ENCODE data around the gene GHITM.

Gene GHITM

DNA sequence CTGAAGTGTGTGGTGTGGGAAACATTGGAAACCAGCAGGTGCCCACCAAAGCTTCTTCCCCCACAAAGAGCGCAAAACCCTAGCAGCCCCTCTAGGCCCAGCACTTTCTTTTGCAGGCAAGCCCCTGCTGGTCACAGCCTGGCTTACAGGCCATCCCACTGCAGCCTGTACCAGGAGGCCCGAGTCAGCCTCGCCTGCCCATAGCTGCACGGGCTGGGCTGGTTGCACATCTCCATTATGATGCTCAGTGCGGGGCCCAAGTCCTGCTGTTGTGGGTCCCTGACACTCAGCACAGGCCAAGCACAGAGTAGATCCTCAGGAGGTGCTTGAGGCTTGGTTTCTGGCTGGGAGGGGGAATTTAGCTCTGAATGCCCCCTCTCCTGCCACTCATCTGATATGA is 63.0 kb downstream of the GHITM start:
- Mint-ChIP-seq H3K27me3 (no peaks in the 10 kb centered on the region), H3K9me3 (no peaks in the 10 kb centered on the region), H3K27ac (peak overlapping the region in 1 of 2 donors; percentile 28), H3K4me3 (no peak overlapping the region), H3K4me1 (ENCODE audit: low read depth in 2 of 2) (peaks cover 5 to 7% of the 10 kb centered on the region in 2 donors), H3K36me3 (ENCODE audit: insufficient read depth) (no peaks in the 10 kb centered on the region)
- ATAC-seq (replicated peaks) (no peak), DNase-seq (no peak)

All from effector memory CD8-positive, alpha-beta T cell (primary cell).